ENCODE measurements around the gene SMURF2.
"Not testable (repeated sequence)": the region's sequence is repeated elsewhere in the genome, so short reads cannot be mapped to it uniquely, and the experiment has no call there.

Gene SMURF2

DNA sequence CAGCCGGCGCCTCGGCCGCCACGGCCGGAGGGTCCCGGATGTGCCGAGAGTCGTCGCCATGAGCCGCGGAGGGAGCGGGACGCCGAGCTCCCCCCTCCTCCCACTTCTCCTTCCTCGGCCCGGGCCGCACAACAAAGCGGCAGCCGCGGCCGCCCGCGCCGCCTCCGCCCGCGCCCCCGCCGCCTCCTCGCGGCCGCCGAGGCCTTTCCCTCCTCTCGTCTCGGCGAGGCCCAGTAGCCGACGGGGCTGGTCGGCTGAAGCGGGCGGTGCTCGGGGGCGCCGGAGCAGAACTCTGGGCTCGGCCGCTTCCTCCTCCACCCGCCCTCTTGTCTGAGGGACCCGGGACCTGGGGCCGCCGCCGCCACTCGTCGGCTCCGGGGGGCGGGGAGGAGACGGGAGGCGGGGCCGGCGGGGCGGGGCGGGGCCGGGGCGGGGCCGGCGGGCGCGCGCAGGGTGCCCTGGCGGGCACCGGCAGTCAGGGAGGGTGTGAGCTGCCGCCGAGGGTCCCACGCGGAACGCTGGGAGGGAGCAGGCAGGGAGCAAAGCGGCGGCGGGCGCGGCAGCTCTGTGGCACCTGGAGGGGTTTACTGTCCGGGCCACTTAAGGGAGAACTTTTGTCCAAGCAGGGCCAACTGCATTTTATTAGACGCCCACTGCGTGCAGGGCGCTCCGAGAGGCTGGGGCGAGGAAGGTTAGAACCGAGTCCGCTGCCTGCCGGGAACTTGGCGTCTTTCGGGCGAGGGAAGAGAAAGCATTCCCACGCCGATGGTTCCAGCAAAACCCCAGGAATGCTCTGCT, at the start of gene SMURF2:
Gene SMURF2 (minus strand): TSS at position 332 of the 798 bp plus-strand sequence. CDS start 427 bp downstream, outside the sequence.
- DNase-seq: peak; percentile 84 to 86

DNA sequence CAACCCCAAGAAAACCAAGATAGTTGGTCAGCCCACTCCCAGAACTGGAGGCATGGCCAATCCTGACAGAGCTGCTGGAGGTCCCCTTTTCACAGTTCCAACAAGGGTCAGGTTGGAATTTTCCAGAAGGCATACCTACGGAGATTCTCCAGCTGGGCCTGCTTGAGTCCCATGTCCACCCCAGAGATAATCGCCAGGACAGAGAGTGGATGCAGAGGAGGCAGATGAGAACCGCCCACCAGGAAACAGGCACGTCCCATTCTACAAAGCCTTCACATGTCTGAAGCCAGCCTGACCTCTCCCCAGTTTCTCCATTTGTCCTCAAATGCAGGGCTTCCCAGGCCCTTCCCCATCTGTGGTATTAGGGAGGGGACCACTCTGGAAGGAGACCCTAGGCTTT, 47.4 kb upstream of the SMURF2 start:
- DNase-seq: no peak

DNA sequence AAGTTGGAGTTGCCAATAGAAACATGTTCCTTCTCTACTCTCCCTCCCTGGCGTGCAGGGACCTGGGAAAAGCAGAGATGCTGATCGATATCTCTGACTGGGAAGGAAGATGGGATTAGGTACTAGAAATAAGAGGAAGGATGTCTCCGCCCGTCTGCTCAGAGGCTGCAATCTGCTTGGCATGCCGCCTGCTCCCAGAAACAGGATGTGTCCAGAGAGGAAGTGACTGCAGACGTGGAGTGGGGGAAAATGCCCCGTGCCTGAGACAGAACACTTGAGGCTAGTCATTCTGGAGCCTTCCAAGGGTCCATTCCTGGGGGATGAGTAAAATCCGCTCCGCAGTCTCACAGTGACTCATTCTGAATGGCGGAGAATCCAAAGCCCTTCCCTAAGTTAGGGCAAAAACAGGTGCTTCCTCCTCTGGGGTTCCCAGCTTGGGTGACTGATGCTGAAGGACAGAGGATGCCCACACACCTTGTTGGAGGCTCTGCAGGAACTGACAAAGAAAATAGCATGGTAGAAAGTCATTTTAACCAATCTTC, 45.0 kb upstream of the SMURF2 start:
- no peak for DNase-seq

DNA sequence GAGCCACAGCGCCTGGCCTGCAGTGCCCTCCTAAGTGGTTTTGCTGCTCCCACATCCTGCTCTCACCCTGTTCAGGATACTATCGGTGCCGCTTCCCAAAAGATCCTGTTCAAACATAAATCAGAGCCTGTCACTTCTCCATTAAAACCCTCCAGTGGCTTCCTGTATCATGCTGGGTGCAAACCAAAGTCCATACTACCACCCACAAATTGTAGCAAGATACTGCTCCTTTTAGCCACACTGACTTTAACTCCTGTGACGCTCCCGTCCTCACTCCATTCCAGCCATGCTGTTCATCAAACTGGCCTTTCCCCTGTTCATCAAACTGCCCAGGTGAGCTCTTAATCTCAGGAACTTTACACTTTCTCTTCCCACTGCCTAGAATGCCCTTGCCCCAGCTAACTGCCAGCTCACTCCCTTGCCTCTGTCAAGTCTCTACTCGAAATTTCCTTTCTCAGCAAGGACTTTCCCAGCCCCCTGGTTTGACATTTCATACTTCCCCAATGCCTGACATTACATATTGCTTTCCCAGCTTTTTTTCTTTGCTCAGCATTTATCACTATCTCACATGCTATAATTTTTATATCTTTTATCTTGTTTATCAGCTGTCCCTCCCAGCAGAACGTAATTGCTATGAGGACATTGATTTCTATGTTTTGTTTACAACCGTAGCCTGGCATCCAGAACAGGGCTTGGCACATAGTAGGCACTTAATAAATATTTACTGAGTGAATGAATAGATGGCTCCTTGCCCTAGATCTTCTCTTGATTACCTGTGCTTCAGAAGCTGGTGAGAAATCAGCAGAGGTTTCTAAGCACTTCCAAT, 44.3 kb upstream of the SMURF2 start:
- no peak for DNase-seq

DNA sequence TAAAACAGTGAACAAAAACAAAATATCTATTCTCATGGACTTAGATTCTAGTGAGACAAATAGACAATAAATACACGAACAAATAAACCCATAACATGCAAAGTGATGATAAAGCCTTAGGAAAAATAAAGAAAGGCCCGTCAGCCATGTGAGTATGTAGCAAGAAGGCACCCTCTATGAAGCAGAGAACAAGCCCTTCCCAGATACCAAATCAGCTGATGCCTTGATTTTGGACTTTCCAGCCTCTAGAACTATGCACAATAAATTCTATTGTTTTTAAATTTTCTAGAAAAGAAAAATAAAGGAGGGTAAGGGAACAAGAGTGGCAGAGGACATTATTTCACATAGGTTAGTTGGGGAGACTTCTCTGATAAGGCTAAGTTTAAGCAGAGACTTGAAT, 40.7 kb upstream of the SMURF2 start:
- no peak for DNase-seq

DNA sequence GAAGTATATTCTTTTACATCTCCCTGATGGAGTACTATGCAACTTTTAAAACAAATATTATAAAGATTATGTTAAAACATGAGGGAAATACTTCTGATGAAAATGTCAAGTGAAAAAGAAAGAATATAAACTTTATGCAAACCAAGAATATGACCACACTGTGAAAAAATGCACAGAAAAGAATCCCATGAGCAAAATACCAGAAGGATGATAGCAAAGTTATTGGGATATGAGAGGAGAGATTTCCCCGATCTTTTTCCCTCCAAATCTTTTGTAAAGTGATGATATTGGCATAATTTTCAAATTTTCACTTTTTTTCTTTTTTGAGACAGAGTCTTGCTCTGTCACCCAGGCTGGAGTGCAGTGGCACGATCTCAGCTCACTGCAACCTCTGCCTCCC, 36.6 kb upstream of the SMURF2 start:
- DNase-seq: no peak

DNA sequence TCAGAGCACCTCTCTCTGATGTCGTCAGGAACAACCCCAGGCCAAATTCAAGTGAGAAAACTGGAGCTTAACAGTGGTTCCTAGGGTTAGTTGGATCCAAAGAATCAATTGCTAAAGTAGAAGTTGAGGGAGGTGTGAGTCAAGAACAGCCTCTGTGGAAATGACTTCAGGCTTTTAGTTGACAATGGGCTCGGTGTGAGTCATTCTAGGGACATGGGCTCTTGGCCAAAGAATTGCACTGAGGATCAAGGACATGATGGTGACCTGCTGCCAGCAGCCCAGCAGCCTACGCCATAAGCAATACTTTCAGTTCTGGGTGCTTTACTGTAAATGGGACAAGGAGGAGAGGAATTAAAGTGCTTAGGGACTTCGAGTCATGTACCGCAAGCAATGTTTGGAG, 32.1 kb upstream of the SMURF2 start:
- DNase-seq: no peak

DNA sequence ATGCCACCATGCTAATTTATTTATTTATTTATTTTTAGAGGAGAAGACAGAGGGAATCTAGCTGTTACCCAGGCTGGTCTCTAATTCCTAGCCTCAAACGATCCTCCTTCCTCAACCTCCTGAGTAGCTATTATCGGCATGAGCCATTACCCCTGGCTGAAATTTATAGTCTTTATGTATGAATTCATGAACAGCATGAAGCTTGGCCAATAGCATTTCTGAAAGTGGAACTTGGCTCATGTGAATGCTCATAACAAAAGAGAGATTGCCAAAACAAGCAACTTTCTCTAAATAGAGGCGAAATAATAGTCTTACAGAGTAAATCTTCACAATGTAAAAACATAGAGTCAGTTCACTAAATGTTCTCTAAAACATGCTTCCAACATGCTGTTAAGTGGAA, 30.1 kb upstream of the SMURF2 start:
- DNase-seq: no peak

DNA sequence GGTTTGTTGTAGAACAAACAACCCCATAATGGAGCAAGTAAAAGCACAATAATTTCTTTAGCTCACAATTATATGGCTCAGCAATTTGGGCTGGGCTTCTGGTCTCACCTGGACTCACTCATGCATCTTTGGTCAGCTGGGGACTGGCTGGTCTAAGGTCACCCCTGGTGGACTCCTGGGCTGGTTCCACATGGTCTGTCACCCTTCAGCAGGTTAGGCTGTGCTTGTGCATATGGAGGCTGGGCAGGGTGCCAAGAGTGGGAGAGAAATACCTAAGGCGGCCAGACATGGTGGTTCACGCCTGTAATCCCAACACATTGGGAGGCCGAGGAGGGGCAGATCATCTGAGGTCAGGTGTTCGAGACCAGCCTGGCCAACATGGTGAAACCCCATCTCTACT, 27.0 kb upstream of the SMURF2 start:
- DNase-seq: no peak

DNA sequence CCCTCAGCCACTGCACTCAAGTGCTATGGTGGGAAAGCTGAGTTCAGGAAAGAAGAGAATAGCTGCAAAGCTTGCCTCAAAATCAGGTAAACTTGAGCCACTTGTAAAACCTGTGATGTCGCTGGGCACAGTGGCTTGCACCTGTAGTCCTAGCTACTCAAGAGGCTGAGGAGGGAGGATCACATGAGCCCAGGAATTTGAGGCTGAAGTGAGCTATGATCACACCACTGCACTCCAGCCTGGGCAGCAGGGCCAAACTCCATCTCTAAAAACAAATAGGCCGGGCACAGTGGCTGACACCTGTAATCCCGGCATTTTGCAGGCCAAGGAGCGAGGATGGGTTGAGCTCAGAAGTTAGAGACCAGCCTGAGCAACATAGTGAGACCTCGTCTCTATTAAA, 26.4 kb upstream of the SMURF2 start:
- DNase-seq: no peak

DNA sequence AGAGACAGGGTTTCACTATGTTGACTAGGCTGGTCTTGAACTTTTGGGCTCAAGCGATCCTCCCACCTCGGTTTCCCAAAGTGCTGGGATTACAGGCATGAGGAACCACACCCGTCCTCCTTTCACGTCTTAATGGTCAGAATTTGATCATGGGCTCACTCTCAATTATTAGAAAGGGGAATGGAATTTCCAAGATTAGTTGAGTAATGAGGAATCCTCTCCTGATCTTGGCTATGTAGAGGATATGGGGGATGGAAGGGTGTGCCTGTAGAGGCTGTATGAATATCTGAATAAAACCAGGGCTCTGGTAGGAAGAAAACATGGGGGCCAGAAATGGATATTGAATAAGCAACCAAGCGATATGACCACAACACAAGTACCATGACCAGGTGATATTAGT, 25.9 kb upstream of the SMURF2 start:
- no peak for DNase-seq

DNA sequence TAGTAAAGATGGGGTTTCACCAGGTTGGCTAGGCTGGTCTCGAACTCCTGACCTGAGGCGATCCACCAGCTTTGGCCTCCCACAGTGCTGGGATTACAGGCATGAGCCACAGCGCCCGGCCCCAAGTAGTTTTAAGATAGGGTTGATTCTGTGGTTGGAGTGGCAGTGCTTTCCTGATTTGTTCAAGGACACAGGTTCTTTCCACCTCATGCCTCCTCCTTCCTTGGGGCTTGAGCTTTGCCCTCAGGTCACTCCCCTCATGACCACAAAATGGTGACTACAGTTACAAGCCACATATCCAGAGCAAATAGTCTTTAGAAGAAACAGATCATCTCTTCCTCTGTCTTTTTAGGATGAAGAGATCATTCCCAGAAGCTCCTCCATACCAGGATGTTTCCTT, 25.3 kb upstream of the SMURF2 start:
- DNase-seq: no peak

DNA sequence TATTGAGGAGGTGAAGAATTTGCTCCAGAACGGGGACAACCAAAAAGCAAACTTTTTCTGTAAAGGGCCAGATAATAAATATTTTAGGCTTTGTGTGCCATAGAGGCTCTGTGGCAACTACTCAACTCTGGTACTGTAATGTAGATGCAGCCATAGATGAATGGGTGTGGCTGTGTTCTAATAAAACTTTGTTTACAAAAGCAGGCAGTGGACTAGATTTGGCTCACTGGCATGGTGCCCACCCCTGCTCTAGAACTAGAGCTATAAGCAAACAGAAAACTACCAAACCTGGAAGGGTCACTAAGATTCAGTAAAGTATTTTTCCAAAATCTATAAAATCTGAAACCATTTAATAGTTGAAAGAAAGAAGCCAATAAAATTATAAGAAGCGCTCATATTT, 24.6 kb upstream of the SMURF2 start:
- DNase-seq: no peak

DNA sequence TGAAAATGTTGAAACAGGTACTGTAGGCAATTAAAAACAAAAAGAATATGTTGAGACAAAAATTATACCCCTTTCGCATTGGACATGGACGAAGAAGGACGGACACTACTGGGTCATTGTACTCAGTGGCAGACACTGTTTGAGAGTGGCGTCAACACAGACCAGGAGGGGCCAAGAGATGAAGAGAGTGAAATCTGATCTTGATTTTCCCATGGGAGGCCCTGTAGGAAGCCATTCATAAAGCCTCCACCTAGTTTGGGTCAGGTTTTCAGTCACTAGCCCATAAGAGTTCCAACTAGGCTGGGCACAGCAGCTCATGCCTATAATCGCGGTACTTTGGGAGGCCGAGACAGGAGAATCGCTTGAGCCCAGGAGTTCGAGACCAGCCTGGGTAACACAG, 23.6 kb upstream of the SMURF2 start:
- DNase-seq: no peak

DNA sequence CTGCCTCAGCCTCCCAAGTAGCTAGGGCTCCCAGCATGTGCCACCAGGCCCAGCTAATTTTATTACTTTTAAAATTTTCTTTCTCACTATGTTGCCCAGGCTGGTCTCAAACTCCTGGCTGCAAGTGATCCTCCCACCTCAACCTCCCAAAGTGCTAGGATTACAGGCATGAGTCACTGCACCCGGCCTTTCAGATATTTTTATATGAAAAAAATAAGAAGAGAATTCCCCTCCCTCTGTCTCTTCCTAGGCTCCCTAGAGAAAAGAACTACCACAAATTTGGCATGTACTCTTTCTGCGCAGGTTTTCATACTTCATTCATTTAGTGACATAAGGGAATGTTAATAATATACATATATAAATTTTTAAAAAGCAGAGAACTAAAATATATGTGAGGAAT, 21.7 kb upstream of the SMURF2 start:
- no peak for DNase-seq

DNA sequence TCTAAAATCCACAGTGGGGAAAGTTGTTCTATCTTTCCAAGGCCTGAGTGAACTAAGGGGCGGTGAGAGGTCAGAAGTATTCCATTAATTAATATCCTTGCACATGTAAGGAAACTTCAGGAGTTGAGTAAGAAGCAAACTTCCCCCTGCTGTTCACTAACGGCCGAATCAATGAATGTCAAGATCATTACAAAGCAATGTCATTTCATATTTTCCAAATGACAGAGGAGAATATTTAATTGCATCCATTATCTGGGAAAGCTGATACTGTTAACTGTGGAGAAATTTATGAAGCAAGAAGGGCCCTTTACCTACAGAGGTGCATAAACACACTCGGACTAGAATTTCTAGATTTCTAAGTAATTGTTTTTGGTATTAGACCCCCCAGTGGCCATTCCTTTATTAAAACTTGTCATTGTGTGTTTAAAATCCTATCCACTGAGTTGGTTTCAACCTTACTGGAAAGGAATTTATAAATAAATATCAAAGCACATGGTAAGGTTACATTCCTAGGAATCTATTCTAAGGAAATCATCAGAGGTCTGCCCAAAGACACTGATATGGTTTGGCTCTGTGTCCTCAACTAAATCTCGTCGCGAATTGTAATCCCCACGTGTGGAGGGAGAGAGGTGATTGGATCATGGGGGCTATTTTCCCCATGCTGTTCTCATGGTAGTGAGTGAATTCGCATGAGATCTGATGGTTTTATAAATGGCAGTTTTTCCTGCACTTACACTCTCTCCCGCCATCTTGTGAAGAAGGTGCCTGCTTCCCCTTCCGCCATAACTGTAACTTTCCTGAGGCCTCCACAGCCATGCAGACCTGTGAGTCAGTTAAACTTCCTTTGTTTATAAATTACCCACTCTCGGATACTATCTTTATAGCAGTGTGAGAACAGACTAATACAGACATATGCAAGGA, 20.4 kb upstream of the SMURF2 start:
- no peak for DNase-seq

DNA sequence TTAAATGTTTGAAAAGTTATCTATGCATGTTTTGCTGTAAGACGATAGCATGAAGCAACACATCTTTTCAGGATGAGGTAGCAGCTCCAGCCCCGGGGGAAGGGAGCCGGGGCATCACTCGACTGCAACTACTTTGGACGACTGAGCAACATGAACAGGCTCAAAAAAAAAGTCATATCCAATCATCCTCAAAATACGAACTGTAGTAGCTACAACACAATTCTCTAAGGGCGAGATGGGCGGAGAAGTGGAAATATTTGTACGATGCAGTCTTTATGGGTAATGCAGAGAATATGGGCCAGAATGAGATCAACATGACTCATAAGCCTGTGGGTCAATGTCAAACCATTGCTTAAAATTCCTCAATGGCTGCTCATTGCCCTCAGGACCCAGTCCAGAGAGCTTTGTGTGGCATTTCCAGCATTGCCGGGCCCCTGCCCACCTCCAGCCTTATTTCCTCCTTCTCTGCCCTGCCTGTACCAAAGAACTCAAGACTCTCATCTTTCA, 17.7 kb upstream of the SMURF2 start:
- no peak for DNase-seq

DNA sequence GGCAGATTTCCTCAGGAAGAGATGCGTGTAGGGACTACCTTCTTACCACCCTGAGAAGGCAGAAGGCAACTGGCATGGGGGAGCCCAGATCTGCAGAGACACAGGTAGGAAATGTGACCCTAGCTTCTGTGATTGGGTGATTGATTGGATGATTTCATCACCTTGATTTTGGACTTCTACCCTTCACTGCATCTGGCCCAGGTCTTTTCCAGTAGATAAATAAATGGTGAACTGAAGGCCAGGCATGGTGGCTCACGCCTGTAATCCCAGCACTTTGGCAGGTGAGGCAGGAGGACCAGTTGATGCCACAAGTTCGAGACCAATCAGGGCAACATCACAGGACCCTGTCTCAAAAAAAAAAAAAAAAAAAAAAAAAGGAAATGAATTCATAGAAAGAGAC, 14.7 kb upstream of the SMURF2 start:
- no peak for DNase-seq

DNA sequence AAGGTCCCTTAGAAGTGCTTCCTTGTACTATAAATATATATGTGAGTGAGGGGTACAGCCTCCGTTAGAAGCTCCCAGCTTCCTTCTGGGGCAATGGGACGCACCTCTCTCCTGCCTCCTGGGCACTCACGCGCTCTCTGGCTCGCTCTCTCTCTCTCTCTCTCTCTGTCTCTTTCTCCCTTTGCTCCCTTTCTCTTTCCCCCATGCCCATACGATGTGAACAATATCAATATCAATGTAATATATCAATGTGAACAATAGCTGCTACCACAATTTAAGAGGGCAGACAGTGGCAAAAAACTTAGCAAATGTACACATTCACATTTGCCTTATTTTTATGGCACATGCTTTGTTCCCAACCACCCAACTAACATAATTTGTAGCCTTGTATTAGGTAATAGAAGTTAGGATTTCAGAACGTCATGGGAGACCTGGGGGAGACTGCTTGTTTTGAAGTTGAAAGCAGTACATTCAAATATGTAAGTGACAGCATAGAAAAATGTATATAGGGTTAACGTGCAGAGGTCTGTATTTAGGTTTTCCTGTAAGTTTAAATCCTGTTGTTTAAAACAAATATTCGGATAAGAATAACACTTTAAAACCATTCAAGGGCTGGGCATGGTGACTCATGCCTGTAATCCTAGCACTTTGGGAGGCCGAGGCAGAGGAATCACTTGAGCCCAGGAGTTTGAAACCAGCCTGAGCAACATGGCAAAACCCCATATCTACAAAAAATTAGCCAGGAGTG, 8.9 kb upstream of the SMURF2 start:
- not testable (repeated sequence) for DNase-seq

DNA sequence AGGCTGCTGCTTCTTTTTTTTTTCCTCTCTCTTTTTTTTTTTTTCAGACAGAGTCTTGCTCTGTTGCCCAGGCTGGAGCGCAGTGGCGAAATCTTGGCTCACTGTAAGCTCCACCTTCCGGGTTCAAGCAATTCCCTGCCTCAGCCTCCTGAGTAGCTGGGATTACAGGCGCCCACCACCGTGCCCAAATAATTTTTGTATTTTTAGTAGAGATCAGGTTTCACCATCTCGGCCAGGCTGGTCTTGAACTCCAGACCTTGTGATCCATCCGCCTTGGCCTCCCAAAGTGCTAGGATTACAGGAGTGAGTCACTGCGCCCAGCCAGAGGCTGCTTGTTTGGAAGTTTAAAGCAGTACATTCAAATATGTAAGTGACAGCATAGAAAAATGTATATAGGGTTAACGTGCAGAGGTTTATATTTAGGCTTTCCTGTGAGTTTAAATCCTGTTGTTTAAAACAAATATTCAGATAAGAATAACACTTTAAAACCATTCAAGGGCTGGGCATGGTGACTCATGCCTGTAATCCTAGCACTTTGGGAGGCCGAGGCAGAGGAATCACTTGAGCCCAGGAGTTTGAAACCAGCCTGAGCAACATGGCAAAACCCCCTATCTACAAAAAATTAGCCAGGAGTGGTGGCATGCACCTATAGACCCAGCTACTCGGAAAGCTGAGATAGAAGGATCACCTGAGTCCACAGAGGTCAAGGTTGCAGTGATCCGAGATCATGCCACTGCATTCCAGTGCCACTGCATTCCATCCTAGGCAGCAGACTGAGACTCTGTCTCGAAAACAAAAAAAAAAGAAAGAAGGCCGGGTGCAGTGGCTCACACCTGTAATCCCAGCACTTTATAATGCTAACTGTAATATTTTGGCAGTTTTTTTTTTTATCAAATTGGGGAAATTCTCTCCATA, 6.0 kb upstream of the SMURF2 start:
- not testable (repeated sequence) for DNase-seq

Data from activated T-cell treated with anti-CD3 and anti-CD28 coated beads, Interleukin-2, amount 50 U/mL, for 48 hours (primary cell).